OCI-LY1 (cell line): Measurements from ENCODE around the gene METTL27.
"Not testable (repeated sequence)": the region's sequence is repeated elsewhere in the genome, so short reads cannot be mapped to it uniquely, and the experiment has no call there.

Source experiments
- H2AFZ ChIP-seq: fragments of 200-600 bp; sonication (generic), shearing (Covaris generic); 2 replicates; pipeline ENCODE4 v1.6.0; 2014; ENCODE audit warnings: antibody characterized with exemption, mild to moderate bottlenecking, low read length
- H3F3A ChIP-seq: fragments of 200-600 bp; sonication (generic), shearing (Covaris generic); 2 replicates; pipeline ENCODE4 v1.6.0; 2014; ENCODE audit warnings: mild to moderate bottlenecking, antibody characterized with exemption, low read length, moderate library complexity; ENCODE audit not compliant: insufficient read depth
- H3K27ac ChIP-seq: fragments of 200-600 bp; sonication (generic); 2 replicates; pipeline ENCODE4 v1.5.1; 2014; ENCODE audit warnings: low read length, mixed run types, mild to moderate bottlenecking, low read depth; ENCODE audit not compliant: poor library complexity, severe bottlenecking
- H3K27me3 ChIP-seq: fragments of 200-600 bp; sonication (generic); 2 replicates; pipeline ENCODE4 v1.6.0; 2014; ENCODE audit warnings: antibody characterized with exemption, mild to moderate bottlenecking, low read length, moderate library complexity; ENCODE audit not compliant: insufficient read depth
- H3K36me3 ChIP-seq: fragments of 200-600 bp; sonication (generic); 2 replicates; pipeline ENCODE4 v1.6.1; 2014; ENCODE audit warnings: mild to moderate bottlenecking, antibody characterized with exemption, low read length, moderate library complexity, mixed read lengths; ENCODE audit not compliant: insufficient read depth
- H3K4me1 ChIP-seq: fragments of 200-600 bp; sonication (generic); 2 replicates; pipeline ENCODE4 v1.5.1; 2014; ENCODE audit warnings: mild to moderate bottlenecking, low read length, moderate library complexity; ENCODE audit not compliant: insufficient read depth, severe bottlenecking
- H3K4me2 ChIP-seq: fragments of 200-600 bp; sonication (generic), shearing (Covaris generic); 2 replicates; pipeline ENCODE4 v1.6.1; 2014; ENCODE audit warnings: low read length
- H3K4me3 ChIP-seq: fragments of 200-600 bp; sonication (generic); 2 replicates; pipeline ENCODE4 v1.5.1; 2014; ENCODE audit warnings: low read length, low read depth, mild to moderate bottlenecking, mixed read lengths; ENCODE audit not compliant: poor library complexity, severe bottlenecking
- H3K79me2 ChIP-seq: fragments of 200-600 bp; shearing (Covaris generic); 2 replicates; pipeline ENCODE4 v1.6.1; 2016; ENCODE audit warnings: mixed run types, low read length, mixed read lengths; ENCODE audit not compliant: insufficient read depth
- H3K9ac ChIP-seq: fragments of 200-600 bp; sonication (generic), shearing (Covaris generic); 2 replicates; pipeline ENCODE4 v1.6.1; 2014; ENCODE audit warnings: mild to moderate bottlenecking, low read length, mixed read lengths
- H3K9me2 ChIP-seq: fragments of 200-600 bp; sonication (generic), shearing (Covaris generic); 2 replicates; pipeline ENCODE4 v1.6.1; 2014; ENCODE audit warnings: low read depth, mild to moderate bottlenecking, low read length, mixed read lengths
- H3K9me3 ChIP-seq: fragments of 200-600 bp; shearing (Covaris generic); 2 replicates; pipeline ENCODE4 v1.6.1; 2014; ENCODE audit warnings: low read length, mixed read lengths
- H4K20me1 ChIP-seq: fragments of 200-600 bp; sonication (generic), shearing (Covaris generic); 2 replicates; pipeline ENCODE4 v1.6.0; 2016; ENCODE audit warnings: mild to moderate bottlenecking, low read length; ENCODE audit not compliant: insufficient read depth
- EZH2 ChIP-seq: fragments of 200-600 bp; sonication (generic), shearing (Covaris generic); IDR thresholded peaks from 2 replicates; pipeline ENCODE4 v1.8.0; 2017; ENCODE audit warnings: borderline replicate concordance, mixed run types, mild to moderate bottlenecking, antibody characterized with exemption, low read length, moderate library complexity, mixed read lengths
- TF ChIP-seq, protein P1 (sequence below): fragments of 200-600 bp; sonication (generic), shearing (Covaris generic); IDR thresholded peaks from 2 replicates; pipeline ENCODE4 v1.5.1; 2017; ENCODE audit warnings: mild to moderate bottlenecking, antibody characterized with exemption, low read length, moderate library complexity, mixed read lengths

METTL27 gene

DNA sequence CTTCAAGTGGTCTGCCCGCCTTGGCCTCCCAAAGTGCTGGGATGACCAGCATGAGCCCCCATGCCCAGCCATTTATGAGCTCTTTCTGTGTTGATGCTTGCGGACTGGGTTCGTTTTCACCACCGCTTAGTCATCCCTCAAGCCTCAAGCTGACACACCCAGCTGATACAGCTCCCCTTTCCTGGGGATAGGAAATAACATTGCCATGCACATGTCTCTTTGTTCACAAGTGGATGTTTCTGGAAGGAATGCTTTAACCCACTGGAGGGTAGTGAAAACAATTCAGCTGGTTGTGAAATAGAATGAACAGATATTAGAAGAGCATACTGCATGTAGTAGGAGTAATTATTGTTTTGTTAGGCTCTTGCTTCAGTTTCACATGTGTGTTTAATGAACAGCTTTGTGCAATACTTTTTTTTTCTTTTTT lies 8.5 kb upstream of the METTL27 start:
- Histone ChIP-seq H3K9me2 (no peaks in the 10 kb centered on the region), H3K27ac (no peak overlapping the region), H3K4me3 (no peak overlapping the region), H3K27me3 (peaks cover 8% of the 10 kb centered on the region; the same call in 1 of the 2 replicates), H3K9ac (no peak overlapping the region), H4K20me1 (no peaks in the 10 kb centered on the region), H3K36me3 (no peaks in the 10 kb centered on the region), H3F3A (no peaks in the 10 kb centered on the region), H3K9me3 (peaks cover 2% of the 10 kb centered on the region; the same call in 1 of the 2 replicates), H3K4me2 (no peak overlapping the region), H3K79me2 (no peaks in the 10 kb centered on the region), H2AFZ (no peak overlapping the region), H3K4me1 (peaks cover 7% of the 10 kb centered on the region)
- TF ChIP-seq, protein P1, sequence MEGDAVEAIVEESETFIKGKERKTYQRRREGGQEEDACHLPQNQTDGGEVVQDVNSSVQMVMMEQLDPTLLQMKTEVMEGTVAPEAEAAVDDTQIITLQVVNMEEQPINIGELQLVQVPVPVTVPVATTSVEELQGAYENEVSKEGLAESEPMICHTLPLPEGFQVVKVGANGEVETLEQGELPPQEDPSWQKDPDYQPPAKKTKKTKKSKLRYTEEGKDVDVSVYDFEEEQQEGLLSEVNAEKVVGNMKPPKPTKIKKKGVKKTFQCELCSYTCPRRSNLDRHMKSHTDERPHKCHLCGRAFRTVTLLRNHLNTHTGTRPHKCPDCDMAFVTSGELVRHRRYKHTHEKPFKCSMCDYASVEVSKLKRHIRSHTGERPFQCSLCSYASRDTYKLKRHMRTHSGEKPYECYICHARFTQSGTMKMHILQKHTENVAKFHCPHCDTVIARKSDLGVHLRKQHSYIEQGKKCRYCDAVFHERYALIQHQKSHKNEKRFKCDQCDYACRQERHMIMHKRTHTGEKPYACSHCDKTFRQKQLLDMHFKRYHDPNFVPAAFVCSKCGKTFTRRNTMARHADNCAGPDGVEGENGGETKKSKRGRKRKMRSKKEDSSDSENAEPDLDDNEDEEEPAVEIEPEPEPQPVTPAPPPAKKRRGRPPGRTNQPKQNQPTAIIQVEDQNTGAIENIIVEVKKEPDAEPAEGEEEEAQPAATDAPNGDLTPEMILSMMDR, result no peak

DNA sequence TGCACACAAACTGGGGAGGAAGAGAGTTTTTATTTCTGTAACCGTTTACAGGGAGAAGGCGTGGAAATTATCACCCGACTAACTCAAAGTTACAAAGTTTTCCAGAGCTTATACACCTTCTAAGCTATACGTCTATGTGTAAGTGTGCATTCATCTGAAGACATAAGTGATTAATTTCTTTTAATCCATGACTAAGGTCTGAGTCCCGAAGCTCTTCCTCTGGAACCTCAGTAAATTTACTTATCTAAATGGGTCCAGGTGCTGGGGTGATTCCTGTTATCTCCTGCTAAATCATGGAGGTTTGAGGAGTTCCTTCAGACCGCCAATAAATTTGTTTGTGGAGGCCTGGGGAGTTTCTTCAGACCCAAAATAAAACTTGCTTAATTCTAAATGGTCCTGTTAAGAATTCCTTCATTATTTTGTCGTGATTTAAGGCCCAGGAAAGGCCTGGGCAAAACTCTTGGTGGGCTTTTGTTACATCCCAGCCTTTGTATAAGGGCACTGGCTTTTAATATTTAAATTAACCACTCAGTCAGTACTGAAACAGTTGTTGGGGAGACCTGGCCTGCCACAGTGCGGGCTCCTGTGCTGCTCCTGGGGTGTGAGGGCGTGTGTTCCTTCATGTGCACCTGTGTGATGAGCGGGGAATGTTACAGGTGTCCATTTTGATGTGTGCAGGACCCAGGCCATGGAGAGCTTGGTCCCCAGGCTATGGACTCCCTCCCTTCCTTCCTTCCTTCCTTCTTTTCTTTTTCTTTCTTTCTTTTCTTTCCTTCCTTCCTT lies 5.8 kb upstream of the METTL27 start:
- Histone ChIP-seq H3K27me3 (peaks cover 6% of the 10 kb centered on the region; the same call in 1 of the 2 replicates), H3K36me3 (no peaks in the 10 kb centered on the region), H3K4me3 (no peak overlapping the region), H3K4me1 (peaks cover 7% of the 10 kb centered on the region), H3K27ac (no peak overlapping the region), H3K9ac (no peak overlapping the region), H3K9me3 (peaks cover 2% of the 10 kb centered on the region; the same call in 1 of the 2 replicates), H2AFZ (no peak overlapping the region), H3K79me2 (no peaks in the 10 kb centered on the region), H3F3A (no peaks in the 10 kb centered on the region), H3K9me2 (no peaks in the 10 kb centered on the region), H3K4me2 (no peak overlapping the region), H4K20me1 (no peaks in the 10 kb centered on the region)
- no peak for TF ChIP-seq EZH2
- TF ChIP-seq, protein P1, result no peak

DNA sequence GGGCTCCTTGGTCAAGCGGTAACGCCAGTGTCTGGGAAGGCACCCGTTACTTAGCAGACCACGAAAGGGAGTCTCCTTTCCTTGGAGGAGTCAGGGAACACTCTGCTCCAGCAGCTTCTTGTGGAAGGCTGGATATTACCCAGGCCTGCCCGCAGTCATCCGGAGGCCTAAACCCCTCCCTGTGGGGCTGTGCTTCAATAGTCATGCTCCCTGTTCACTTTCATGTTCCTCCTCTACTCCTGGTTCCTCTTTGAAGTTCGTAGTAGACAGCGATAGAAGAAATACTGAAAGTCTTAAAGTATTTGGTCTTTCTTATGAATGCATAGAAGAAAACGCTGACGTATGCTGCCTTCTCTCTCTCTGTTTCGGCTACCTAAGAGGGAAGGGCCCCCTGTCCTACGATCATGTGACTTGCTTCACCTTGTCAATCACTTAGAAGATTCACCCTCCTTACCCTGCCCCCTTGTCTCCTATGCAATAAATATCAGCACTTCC lies 3.4 kb upstream of the METTL27 start:
- not testable (repeated sequence) for H3K36me3 ChIP-seq, H3K9me3 ChIP-seq, H3K4me2 ChIP-seq, H3K27ac ChIP-seq, H2AFZ ChIP-seq, H3K9me2 ChIP-seq, H4K20me1 ChIP-seq, H3K79me2 ChIP-seq, H3K4me3 ChIP-seq, H3K9ac ChIP-seq, H3F3A ChIP-seq, H3K4me1 ChIP-seq
- peaks cover 11% of the 10 kb centered on the region; the same call in 1 of the 2 replicates for H3K27me3 ChIP-seq
